Large intestine (tissue), 3 donors: Measurements from ENCODE around the gene FMNL3. TPM values are rescaled to one million over a fixed set of nuclear protein-coding genes. Genes with fewer than 3 reads are reported as not detected.

ENCODE experiments used
- DNase-seq, 2 donors: peaks; one replicate each; pipeline versions ENCODE4 v3.0.0 to v3.0.0-alpha.2; 2013
- H3K27ac ChIP-seq: one replicate; pipeline ENCODE4 v1.5.1; 2013; ENCODE audit warnings: low read length
- H3K27me3 ChIP-seq: 2 replicates; pipeline ENCODE4 v1.6.1; 2013; ENCODE audit warnings: low read length; ENCODE audit not compliant: control insufficient read depth, insufficient read depth
- H3K36me3 ChIP-seq: 2 replicates; pipeline ENCODE4 v1.6.1; 2013; ENCODE audit warnings: low read length; ENCODE audit not compliant: control insufficient read depth, insufficient read depth
- H3K4me1 ChIP-seq: one replicate; pipeline ENCODE4 v1.6.1; 2013; ENCODE audit warnings: low read length; ENCODE audit not compliant: control insufficient read depth, insufficient read depth
- H3K4me3 ChIP-seq: one replicate; pipeline ENCODE4 v1.5.1; 2013; ENCODE audit warnings: low read length
- H3K9me3 ChIP-seq: one replicate; pipeline ENCODE4 v1.6.1; 2013; ENCODE audit warnings: mild to moderate bottlenecking, low read depth, low read length, moderate library complexity; ENCODE audit not compliant: control insufficient read depth
- WGBS: methylation state at CpG from one replicate; pipeline ENCODE4 v1.1.5; 2013; ENCODE audit warnings: low lambda C conversion rate; ENCODE audit not compliant: insufficient coverage; 5-methylcytosine and 5-hydroxymethylcytosine counted together
- polyA plus RNA-seq: library from polyadenylated mRNA; unstranded; fragments of 120-200 nt; gene quantifications from one replicate; pipeline ENCODE4 v1.2.1, GENCODE V29; 2013

FMNL3 gene
- polyA plus RNA-seq, 1 donor = 10.2 TPM

DNA sequence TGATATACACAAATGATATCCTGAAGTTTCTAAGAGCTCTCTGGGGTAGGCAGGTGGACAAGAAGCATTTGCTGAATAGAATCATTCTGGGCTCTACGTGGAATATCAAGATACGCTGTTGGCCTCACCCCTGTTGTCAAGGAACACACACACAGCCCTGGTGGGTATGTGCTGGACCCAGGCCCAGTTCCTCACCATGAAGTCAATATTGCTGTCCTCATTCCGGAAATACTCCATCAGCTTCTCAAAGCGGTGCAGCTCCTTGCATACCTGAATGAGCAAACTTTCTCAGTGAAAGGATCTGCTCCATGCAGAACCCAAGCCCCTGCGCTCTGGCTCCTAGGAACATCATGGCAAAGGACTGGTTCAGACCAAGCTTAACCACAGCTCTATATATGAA is 52.5 kb downstream of the FMNL3 start:
- Histone ChIP-seq H3K4me1 (no peaks in the 10 kb centered on the region), H3K27me3 (no peaks in the 10 kb centered on the region), H3K9me3 (no peaks in the 10 kb centered on the region), H3K27ac (no peak overlapping the region), H3K36me3 (peaks cover 39% of the 10 kb centered on the region), H3K4me3 (no peak overlapping the region)
- no peak for DNase-seq
- no CpG with 5 or more reads among the region's 5 CpGs for WGBS

DNA sequence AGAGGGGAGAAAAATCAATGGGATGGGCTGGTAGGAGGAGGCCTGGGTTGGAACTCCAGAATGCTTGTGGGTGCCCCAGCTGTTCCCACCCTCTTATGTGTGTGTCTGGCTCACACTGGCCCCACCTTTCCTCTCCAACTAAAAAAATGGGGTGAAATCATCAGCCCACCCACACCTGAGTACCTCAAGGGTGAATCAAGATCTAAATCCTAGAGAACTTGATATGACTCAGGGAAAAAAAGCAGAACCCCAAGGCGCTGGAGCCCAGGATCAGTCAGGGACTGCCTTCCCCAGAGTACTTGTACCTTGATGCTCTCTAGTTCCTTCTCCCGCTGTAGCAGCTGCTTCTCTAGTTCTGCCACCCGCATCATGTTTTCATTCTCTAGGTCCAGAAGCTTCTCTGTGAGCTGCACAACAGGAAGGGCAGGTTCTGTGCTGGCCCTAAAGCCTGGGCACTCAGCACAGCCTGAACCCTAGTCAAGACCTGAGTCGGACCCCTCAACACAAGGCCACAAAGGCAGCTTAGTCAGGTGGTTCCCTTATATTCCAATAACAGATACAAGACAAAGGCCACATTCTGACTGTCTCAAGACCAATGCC is 54.2 kb downstream of the FMNL3 start:
- no peak for DNase-seq
- Histone ChIP-seq H3K4me1 (peaks cover 17% of the 10 kb centered on the region), H3K9me3 (no peaks in the 10 kb centered on the region), H3K27ac (no peak overlapping the region), H3K27me3 (no peaks in the 10 kb centered on the region), H3K36me3 (peaks cover 43% of the 10 kb centered on the region), H3K4me3 (no peak overlapping the region)
- WGBS = no CpG with 5 or more reads among the region's 4 CpGs

DNA sequence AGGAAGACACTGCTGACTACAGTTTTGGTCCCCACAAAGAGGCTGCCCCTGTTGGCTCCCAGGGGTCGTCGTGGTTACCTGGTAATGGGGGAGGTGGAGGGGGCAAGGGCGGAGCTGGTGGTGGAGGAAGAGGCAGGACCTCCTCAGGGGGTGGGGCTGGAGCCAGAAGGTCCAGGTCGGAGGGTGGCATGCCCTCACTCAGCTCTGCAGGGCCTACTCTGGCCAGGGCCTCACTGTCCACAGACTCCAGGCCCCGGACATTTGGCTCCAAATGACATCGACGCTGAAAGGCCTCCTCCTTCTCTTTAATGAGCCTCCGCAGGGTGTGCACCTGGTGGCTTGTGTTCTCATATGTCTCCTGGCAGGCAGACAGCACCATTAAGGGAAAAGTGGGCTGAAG is 55.4 kb downstream of the FMNL3 start:
- no peak for DNase-seq
- no peaks in the 10 kb centered on the region for H3K27me3 ChIP-seq
- no CpG with 5 or more reads among the region's 8 CpGs for WGBS
- no peak overlapping the region for H3K27ac ChIP-seq
- H3K36me3 ChIP-seq = peaks cover 45% of the 10 kb centered on the region
- H3K4me3 ChIP-seq = no peak overlapping the region
- H3K4me1 ChIP-seq = peaks cover 21% of the 10 kb centered on the region
- H3K9me3 ChIP-seq = no peaks in the 10 kb centered on the region

DNA sequence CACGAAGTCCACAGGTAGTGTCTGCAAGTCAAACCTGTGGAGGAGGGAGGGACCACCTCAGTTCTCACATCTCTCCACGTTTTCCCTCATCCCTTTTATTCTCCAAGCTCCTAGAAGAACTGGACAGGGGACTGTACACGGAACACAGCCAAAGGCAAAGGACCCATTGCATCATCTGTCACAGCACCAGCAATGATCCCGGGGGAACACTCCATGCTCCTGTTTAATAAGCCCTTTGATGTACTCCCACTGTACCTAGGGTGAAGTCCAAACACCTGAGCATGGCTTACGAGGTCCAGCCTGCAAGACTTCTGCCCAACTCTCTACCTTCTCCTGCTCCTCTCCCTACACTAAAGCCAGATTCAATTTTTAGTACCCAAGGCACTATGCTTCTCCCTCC is 57.3 kb downstream of the FMNL3 start:
- WGBS = no CpG with 5 or more reads among the region's 5 CpGs
- Histone ChIP-seq H3K9me3 (no peaks in the 10 kb centered on the region), H3K4me3 (no peak overlapping the region), H3K27ac (no peak overlapping the region), H3K27me3 (no peaks in the 10 kb centered on the region), H3K36me3 (peaks cover 57% of the 10 kb centered on the region), H3K4me1 (peaks cover 31% of the 10 kb centered on the region)
- no peak for DNase-seq

DNA sequence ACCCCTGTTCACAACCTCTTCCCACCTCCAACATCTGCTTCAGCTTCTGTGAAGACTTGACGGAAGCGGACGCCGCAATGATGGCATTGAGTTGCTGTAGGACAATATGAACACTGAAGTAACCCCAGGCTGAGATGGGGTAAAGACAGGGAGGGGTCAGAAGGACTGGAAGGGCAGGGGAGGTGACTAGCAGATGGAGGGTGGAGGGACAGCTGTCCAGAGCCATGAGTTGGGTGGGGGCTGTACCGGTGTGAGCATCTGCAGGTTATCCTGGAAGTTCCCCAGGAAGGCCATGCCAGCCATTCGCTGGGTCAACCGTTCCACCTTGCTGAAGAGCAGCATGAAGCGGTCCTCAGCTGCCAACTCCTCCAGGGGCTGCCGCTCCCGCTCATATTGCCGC is 57.8 kb downstream of the FMNL3 start:
- Histone ChIP-seq H3K27ac (no peak overlapping the region), H3K4me1 (peaks cover 34% of the 10 kb centered on the region), H3K27me3 (no peaks in the 10 kb centered on the region), H3K9me3 (no peaks in the 10 kb centered on the region), H3K4me3 (no peak overlapping the region), H3K36me3 (peaks cover 53% of the 10 kb centered on the region)
- DNase-seq = no peak
- no CpG with 5 or more reads among the region's 11 CpGs for WGBS

DNA sequence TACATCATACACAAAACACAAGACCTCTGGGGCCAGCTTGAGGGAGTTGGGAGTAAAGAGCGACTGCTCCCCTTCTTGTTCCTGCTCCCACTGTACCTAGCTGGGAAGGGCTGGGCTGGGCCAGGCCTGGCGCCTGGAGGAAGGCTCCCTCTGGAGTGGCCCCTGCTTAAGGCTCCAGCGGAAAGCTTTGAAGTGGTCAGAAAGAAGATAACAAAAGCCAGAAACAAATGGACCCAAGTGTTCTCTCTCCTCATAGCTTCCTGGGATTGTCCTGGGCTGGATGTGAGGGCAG is 58.5 kb downstream of the FMNL3 start:
- H3K4me3 ChIP-seq = no peak overlapping the region
- WGBS = no CpG with 5 or more reads among the region's 3 CpGs
- peaks cover 56% of the 10 kb centered on the region for H3K36me3 ChIP-seq
- H3K9me3 ChIP-seq = no peaks in the 10 kb centered on the region
- no peak for DNase-seq
- no peaks in the 10 kb centered on the region for H3K27me3 ChIP-seq
- peaks cover 34% of the 10 kb centered on the region for H3K4me1 ChIP-seq
- H3K27ac ChIP-seq = peak overlapping the region; percentile 18

DNA sequence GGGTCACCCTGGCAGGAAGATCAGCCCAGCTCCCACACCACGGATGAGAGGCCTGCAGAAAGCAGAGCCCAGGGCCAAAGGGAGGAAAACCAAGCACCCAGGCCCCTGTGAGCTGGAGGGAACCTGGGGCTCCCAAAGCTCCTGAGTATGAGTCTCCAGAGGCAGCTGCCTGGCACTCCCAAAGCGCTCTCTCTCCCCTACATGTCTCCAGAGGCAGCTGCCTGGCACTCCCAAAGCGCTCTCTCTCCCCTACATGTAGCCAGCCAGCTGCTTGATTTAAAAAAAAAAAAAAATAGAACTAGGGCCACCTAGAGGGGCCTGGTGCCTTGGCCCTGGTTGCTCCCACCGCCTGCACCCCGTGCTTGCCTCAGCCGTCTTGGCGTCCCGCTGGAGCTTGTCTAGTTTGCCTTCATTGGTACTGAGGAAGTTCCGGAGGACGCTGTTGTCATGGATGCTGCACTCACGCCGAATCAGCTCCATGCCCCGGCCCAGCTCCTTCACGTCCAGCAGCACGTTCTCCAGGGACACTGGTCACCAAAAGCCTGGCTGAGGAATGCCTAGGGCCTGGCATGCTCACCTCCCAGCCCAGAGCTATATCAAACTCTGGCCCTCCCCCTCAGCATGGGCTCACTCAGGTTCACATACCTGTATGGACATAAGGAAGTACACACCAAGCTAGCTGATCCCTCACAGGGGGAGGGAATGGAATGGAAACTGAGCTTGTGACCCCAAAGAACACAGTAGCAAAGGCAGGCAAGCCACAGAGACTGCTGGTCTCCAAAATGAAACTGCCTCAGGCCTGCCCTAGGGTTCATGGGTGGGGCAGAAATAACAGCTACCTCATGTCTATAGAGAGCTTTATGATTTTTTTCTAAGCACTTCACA is 59.1 kb downstream of the FMNL3 start:
- Histone ChIP-seq H3K27me3 (no peaks in the 10 kb centered on the region), H3K27ac (peak overlapping the region; percentile 34), H3K4me1 (peaks cover 34% of the 10 kb centered on the region), H3K4me3 (no peak overlapping the region), H3K9me3 (no peaks in the 10 kb centered on the region), H3K36me3 (peaks cover 57% of the 10 kb centered on the region)
- no CpG with 5 or more reads among the region's 15 CpGs for WGBS
- peak; percentile 77 to 89 for DNase-seq

DNA sequence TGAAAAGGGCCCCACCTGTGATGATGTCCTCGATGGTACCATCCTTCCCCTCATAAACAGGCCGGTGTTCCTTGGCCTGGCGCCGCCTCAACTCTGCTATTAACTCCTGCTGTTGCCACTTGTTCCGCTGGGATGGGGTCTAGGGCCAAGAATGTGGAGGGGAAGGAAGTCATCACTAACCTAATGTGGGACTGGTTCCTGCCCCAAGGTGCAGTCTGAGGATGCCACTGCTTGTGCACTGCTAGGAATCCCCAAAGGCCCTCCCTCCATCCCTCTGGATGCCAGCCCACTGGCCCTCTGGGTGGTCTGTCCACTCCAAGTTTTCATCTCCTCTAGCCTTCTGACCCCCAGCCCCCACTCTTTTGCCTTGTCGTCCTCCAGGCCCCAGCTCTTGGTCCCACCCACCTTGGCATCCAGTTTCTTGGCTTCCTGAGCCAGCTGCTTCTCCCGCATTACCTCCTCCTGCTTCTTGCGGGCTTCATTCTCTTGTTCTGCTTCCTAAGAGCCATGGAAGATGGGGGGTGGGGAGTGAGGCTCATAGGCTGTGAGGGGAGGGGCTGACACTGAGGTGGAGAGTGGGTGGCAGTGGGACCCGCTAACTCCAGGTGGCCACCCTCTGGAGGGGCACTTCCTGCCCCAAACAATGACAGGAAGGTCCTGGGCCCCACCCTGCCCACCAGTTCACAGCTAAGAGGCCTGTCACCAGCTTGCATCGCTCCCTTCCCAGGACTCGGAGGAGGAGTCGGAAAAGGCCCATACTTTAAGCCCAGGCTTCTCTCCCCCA is 60.1 kb downstream of the FMNL3 start:
- no CpG with 5 or more reads among the region's 12 CpGs for WGBS
- Histone ChIP-seq H3K27me3 (no peaks in the 10 kb centered on the region), H3K36me3 (peaks cover 60% of the 10 kb centered on the region), H3K27ac (no peak overlapping the region), H3K9me3 (no peaks in the 10 kb centered on the region), H3K4me1 (peaks cover 35% of the 10 kb centered on the region), H3K4me3 (no peak overlapping the region)
- no peak for DNase-seq

DNA sequence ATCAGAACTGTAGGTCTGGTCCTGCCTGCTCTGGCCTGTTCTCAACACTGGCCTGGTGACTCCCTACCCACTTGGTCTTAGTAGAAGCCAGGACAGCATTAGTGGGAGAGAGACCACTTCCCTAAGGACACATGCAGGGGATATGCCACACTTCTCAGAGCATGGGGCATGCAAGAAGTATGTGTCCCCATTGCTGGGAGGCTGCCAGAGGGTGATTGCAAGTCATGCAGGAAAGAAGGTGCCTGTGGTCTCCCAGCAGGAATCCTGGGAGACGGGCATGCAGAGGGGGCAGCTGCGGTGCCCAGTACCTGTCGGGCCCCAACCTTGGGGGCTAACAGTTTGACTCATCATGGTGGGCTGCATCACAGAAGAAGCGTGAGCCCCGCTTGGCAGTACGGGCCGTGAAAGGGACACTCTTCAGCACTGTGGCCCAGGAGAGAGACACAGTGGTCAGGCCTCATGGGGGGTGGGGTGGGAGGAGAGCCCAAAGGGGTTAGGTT is 60.8 kb downstream of the FMNL3 start:
- WGBS = no CpG with 5 or more reads among the region's 7 CpGs
- Histone ChIP-seq H3K36me3 (peaks cover 61% of the 10 kb centered on the region), H3K4me3 (no peak overlapping the region), H3K4me1 (peaks cover 36% of the 10 kb centered on the region), H3K27ac (no peak overlapping the region), H3K9me3 (no peaks in the 10 kb centered on the region), H3K27me3 (no peaks in the 10 kb centered on the region)
- DNase-seq = no peak
